Neural progenitor cell (in vitro differentiated cells): ENCODE results near the gene PGGT1B.
"Not testable (repeated sequence)": the region's sequence is repeated elsewhere in the genome, so short reads cannot be mapped to it uniquely, and the experiment has no call there.

ENCODE experiments used
- CTCF ChIP-seq: fragments of 200-600 bp; sonication (generic); IDR thresholded peaks from 2 replicates; pipeline ENCODE4 v1.5.1; 2017; ENCODE audit warnings: antibody characterized with exemption, mild to moderate bottlenecking
- EZH2 ChIP-seq: fragments of 200-600 bp; sonication (generic); IDR thresholded peaks from 2 replicates; pipeline ENCODE4 v1.6.1; 2017; ENCODE audit warnings: antibody characterized with exemption, mild to moderate bottlenecking, moderate library complexity

GRCh38 chr5:115249379-115249778 is 13.3 kb downstream of the PGGT1B start:
- TF ChIP-seq CTCF, EZH2: not testable (repeated sequence)
